HG02943 (cell line): ENCODE results near the gene DNAJC27.

Source experiments
- ATAC-seq: cut with Tn5 transposase; IDR thresholded peaks from one replicate; pipeline ENCODE4 v1.9.1; 2021; ENCODE audit warnings: mild to moderate bottlenecking, low read depth, moderate library complexity; ENCODE audit not compliant: unreplicated experiment

DNAJC27 gene

DNA sequence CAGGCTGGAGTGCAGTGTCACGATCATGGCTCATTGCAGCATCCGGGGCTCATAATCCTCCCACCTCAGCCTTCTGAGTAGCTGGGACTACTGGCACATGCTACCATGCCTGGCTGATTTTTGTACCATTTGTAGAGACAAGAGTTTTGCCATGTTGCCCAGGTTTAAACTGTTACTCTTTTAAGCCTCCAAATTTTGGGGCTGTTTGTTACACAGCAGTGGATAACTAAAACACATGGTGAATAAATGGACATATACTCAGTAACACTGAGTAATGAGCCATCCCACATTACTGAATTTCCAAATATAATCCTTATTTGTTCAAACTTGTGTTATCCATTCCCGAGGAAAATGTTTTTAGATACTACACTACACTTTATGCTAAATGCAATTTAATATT is 61.5 kb downstream of the DNAJC27 start:
- no peak for ATAC-seq

DNA sequence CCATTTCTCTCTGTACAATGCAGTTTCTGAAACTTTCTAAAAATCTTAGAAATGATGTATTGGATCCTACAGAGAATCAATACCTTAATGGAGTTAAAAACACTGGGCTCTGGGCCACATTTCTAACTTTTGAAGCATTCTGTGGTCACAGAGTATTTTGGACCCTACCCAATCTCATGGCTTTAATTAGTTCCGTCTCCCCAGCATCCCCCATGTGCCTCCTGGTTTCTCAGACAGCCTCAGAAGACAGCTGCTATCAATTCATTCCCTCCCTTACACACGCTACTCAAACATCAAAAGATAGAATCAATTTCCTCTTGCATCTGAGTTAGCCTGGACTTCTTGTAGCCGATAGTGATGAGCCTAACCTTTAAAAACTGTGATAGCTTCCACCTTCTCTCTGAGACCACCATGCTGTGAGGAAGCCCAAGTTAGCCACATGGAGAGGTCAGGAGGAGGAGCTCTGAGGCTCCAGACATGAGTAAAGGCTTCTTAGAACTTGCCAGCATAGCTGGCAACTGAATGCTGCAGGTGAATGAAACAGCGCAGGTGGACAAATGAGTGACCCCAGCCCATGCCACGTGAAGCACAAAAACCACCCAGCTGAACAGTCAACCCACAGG is 62.1 kb downstream of the DNAJC27 start:
- no peak for ATAC-seq

GRCh38 chr2:24908461-24908901 is 63.3 kb downstream of the DNAJC27 start:
- no peak for ATAC-seq

DNA sequence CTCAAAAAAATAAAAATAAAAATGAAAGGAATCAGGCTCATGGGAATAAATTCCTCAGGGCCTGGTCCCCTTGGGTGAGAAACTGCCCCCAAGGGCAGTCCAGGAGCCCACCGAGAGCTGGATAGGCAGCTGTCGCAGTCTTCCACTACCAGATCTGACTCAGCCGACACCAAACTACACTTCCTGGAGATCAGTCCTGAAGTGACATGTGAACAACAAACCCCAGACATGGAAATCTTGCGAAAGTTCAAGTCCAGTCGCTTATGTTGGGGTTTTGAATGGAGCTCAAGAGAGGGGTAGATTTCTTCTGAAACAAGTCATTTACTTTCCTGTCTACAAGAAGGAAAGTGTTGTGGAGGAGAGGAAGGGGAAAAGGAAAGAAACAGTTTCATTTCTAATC is 64.6 kb downstream of the DNAJC27 start:
- no peak for ATAC-seq

- no peak for ATAC-seq
These were observed 65.3 kb downstream of the DNAJC27 start for GRCh38 chr2:24906466-24906865.

- no peak for ATAC-seq
These were observed 68.3 kb downstream of the DNAJC27 start for GRCh38 chr2:24903161-24904103.

DNA sequence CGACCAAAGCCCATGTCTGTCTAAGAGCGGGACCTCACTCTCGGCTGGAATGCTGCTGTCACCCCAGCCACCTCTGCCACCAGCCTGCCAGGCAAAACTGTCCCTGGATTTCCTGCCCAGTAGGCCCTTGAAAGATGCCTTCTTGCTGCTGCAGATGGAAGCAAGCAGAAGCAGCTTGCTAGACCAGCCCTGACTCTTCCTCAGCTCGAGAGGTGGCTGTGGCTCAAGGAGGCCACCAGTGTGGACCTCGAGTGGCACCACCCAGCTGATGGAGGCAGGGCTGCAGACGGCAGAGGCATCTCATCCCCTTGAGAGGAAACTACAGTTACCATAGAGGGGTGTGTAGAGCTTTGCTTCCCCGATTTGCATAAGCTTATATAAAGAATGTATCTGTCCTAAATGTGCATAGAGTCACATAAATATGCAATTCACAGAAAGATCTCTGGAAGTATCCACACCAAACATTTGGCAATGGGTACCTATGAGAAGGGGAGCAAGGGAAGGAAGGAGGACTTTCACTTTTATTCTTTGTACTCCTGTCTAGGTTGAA is 72.3 kb downstream of the DNAJC27 start:
- ATAC-seq = no peak

- ATAC-seq = no peak
These were observed 73.3 kb downstream of the DNAJC27 start for GRCh38 chr2:24898122-24899109.

DNA sequence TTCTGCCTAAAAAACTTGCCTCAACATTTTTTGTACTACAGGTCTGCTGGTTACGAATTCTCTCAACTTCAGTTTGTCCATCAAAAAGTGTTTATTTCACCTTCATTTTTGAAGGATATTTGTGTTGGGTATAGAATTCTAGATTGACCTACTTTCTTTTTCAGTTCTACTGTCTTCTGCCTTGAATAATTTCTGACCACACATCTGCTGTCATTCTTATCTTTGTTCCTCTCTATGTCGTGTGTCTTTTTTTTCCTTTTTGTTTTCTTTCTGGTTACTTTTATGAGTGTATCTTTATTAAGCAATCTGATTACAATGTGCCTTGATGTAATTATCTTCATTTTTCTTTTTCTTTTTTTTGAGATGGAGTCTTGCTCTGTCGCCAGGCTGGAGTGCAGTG is 77.0 kb downstream of the DNAJC27 start:
- ATAC-seq = no peak

- ATAC-seq = no peak
These were observed 77.8 kb downstream of the DNAJC27 start for GRCh38 chr2:24893934-24894333.
